Nephron progenitor cell (in vitro differentiated cells): ENCODE results near the gene APBA1.

Experiments used
- DNase-seq: peaks from one replicate; pipeline ENCODE4 v3.0.0; 2021
- H3K27ac Mint-ChIP-seq: 2 replicates; pipeline ENCODE4 v1.8.0; 2021; ENCODE audit warnings: mild to moderate bottlenecking, moderate library complexity, mixed read lengths
- H3K27me3 Mint-ChIP-seq: 2 replicates; pipeline ENCODE4 v1.8.0; 2021; ENCODE audit warnings: mild to moderate bottlenecking, low read depth, mixed read lengths; ENCODE audit not compliant: poor library complexity
- H3K36me3 Mint-ChIP-seq: 2 replicates; pipeline ENCODE4 v1.8.0; 2021; ENCODE audit warnings: low read depth, mixed read lengths
- H3K4me1 Mint-ChIP-seq: 2 replicates; pipeline ENCODE4 v1.8.0; 2021; ENCODE audit warnings: mixed read lengths
- H3K4me3 Mint-ChIP-seq: 2 replicates; pipeline ENCODE4 v1.8.0; 2021; ENCODE audit warnings: mild to moderate bottlenecking, moderate library complexity, mixed read lengths
- H3K9me3 Mint-ChIP-seq: 2 replicates; pipeline ENCODE4 v1.8.0; 2021; ENCODE audit warnings: mild to moderate bottlenecking, moderate library complexity, mixed read lengths
- CTCF ChIP-seq: fragments of 200-600 bp; sonication (generic); IDR thresholded peaks from 2 replicates; pipeline ENCODE4 v1.5.0; 2021; ENCODE audit warnings: antibody characterized with exemption

The APBA1 gene

GRCh38 chr9:69389437-69389995 is 282.7 kb downstream of the APBA1 start:
- no peak for DNase-seq
- Mint-ChIP-seq H3K9me3 (no peaks in the 10 kb centered on the region), H3K4me3 (no peak overlapping the region), H3K27me3 (no peaks in the 10 kb centered on the region), H3K4me1 (peaks cover 23% of the 10 kb centered on the region), H3K36me3 (no peaks in the 10 kb centered on the region), H3K27ac (no peak overlapping the region)
- TF ChIP-seq CTCF: no peak

- no peak for TF ChIP-seq CTCF
- Mint-ChIP-seq H3K4me1 (peaks cover 33% of the 10 kb centered on the region), H3K27ac (no peak overlapping the region), H3K4me3 (no peak overlapping the region), H3K36me3 (no peaks in the 10 kb centered on the region), H3K9me3 (no peaks in the 10 kb centered on the region), H3K27me3 (no peaks in the 10 kb centered on the region)
- no peak for DNase-seq
Observed at GRCh38 chr9:69388596-69388995, 283.6 kb downstream of the APBA1 start.

GRCh38 chr9:69386651-69387050 is 285.5 kb downstream of the APBA1 start:
- TF ChIP-seq CTCF: no peak
- H3K27me3 Mint-ChIP-seq: no peaks in the 10 kb centered on the region
- H3K27ac Mint-ChIP-seq: peak overlapping the region; percentile 90
- DNase-seq: no peak
- no peaks in the 10 kb centered on the region for H3K9me3 Mint-ChIP-seq
- H3K4me1 Mint-ChIP-seq: peaks cover 43% of the 10 kb centered on the region
- H3K36me3 Mint-ChIP-seq: no peaks in the 10 kb centered on the region
- no peak overlapping the region for H3K4me3 Mint-ChIP-seq

- peaks cover 53% of the 10 kb centered on the region for H3K4me1 Mint-ChIP-seq
- H3K27ac Mint-ChIP-seq: peak overlapping the region; percentile 85
- DNase-seq: no peak
- no peak overlapping the region for H3K4me3 Mint-ChIP-seq
- H3K36me3 Mint-ChIP-seq: no peaks in the 10 kb centered on the region
- TF ChIP-seq CTCF: no peak
- H3K27me3 Mint-ChIP-seq: no peaks in the 10 kb centered on the region
- H3K9me3 Mint-ChIP-seq: no peaks in the 10 kb centered on the region
Observed at GRCh38 chr9:69385581-69386033, 286.6 kb downstream of the APBA1 start.

GRCh38 chr9:69382135-69382534 is 290.0 kb downstream of the APBA1 start:
- peaks cover 81% of the 10 kb centered on the region for H3K4me1 Mint-ChIP-seq
- no peak overlapping the region for H3K4me3 Mint-ChIP-seq
- H3K27ac Mint-ChIP-seq: no peak overlapping the region
- DNase-seq: no peak
- no peak for TF ChIP-seq CTCF
- H3K27me3 Mint-ChIP-seq: no peaks in the 10 kb centered on the region
- H3K36me3 Mint-ChIP-seq: no peaks in the 10 kb centered on the region
- H3K9me3 Mint-ChIP-seq: no peaks in the 10 kb centered on the region

GRCh38 chr9:69380811-69381210 is 291.4 kb downstream of the APBA1 start:
- peaks cover 3% of the 10 kb centered on the region for H3K27me3 Mint-ChIP-seq
- H3K4me1 Mint-ChIP-seq: peaks cover 85% of the 10 kb centered on the region
- H3K27ac Mint-ChIP-seq: no peak overlapping the region
- H3K36me3 Mint-ChIP-seq: no peaks in the 10 kb centered on the region
- DNase-seq: no peak
- no peaks in the 10 kb centered on the region for H3K9me3 Mint-ChIP-seq
- no peak for TF ChIP-seq CTCF
- H3K4me3 Mint-ChIP-seq: no peak overlapping the region
